ENCODE results near the gene LRMDA. TPM values are rescaled to one million over a fixed set of nuclear protein-coding genes. Genes with fewer than 3 reads are reported as not detected.

The LRMDA gene
- total RNA-seq, 4 donors from 2014 or later = 1.4 to 23.1 (median 3.6) TPM

GRCh38 chr10:76282061-76283025 lies 850.9 kb downstream of the LRMDA start:
- DNase-seq = no peak
- Histone ChIP-seq H3K27me3 (no peaks in the 10 kb centered on the region), H3K36me3 (no peaks in the 10 kb centered on the region), H3K4me1 (peaks cover 0 to 10% (median 1%) of the 10 kb centered on the region in 4 donors), H3K27ac (no peak overlapping the region), H3K4me3 (no peak overlapping the region), H3K9me3 (no peaks in the 10 kb centered on the region)
- TF ChIP-seq POLR2A (IDR thresholded peaks at IDR 0.05) (no peak), CTCF (IDR thresholded peaks at IDR 0.05) (no peak)

GRCh38 chr10:76284351-76284750 lies 852.9 kb downstream of the LRMDA start:
- no peak for TF ChIP-seq CTCF (IDR thresholded peaks at IDR 0.05)
- no peak for TF ChIP-seq POLR2A (IDR thresholded peaks at IDR 0.05)
- no peaks in the 10 kb centered on the region for H3K27me3 ChIP-seq
- no peaks in the 10 kb centered on the region for H3K9me3 ChIP-seq
- DNase-seq = no peak
- no peak overlapping the region for H3K27ac ChIP-seq
- no peak overlapping the region for H3K4me3 ChIP-seq
- peaks cover 0 to 10% (median 1%) of the 10 kb centered on the region in 4 donors for H3K4me1 ChIP-seq
- no peaks in the 10 kb centered on the region for H3K36me3 ChIP-seq

GRCh38 chr10:76285012-76285411 lies 853.6 kb downstream of the LRMDA start:
- DNase-seq = no peak
- TF ChIP-seq POLR2A (IDR thresholded peaks at IDR 0.05) (no peak), CTCF (IDR thresholded peaks at IDR 0.05) (no peak)
- H3K4me1 ChIP-seq = peaks cover 0 to 10% (median 1%) of the 10 kb centered on the region in 4 donors

DNA sequence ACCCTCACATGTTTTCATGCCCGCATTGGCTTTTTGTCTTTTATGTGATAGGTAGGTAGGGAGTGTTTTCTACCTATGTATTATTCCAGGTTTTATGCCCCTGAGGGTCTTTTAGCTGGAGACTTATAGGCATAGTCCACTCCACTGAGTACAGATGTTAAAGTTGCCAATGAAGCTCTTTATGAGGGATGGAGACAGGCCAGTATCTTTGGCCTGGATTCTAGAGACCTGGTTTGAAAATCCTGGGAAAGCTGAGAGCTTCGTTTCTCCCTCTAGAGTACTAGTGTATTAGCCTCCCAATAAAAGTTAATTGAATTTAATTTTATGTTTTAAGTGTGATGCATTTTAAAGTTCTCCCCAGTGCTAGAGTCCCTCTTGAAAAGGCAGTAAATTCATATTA lies 854.1 kb downstream of the LRMDA start:
- Histone ChIP-seq H3K4me3 (no peak overlapping the region), H3K27me3 (no peaks in the 10 kb centered on the region), H3K27ac (no peak overlapping the region), H3K36me3 (no peaks in the 10 kb centered on the region), H3K4me1 (peaks cover 0 to 10% (median 1%) of the 10 kb centered on the region in 4 donors), H3K9me3 (no peaks in the 10 kb centered on the region)
- TF ChIP-seq CTCF (IDR thresholded peaks at IDR 0.05) = no peak
- no peak for TF ChIP-seq POLR2A (IDR thresholded peaks at IDR 0.05)
- no peak for DNase-seq

More at GRCh38 chr10:76285012-76285411, 853.6 kb downstream of the LRMDA start:
- H3K4me3 ChIP-seq = no peak overlapping the region
- no peaks in the 10 kb centered on the region for H3K36me3 ChIP-seq
- no peak overlapping the region for H3K27ac ChIP-seq
- H3K9me3 ChIP-seq = no peaks in the 10 kb centered on the region
- no peaks in the 10 kb centered on the region for H3K27me3 ChIP-seq

GRCh38 chr10:76286536-76286935 lies 855.1 kb downstream of the LRMDA start:
- Histone ChIP-seq H3K4me1 (peaks cover 0 to 10% (median 1%) of the 10 kb centered on the region in 4 donors), H3K36me3 (no peaks in the 10 kb centered on the region), H3K27ac (no peak overlapping the region), H3K27me3 (no peaks in the 10 kb centered on the region), H3K9me3 (no peaks in the 10 kb centered on the region), H3K4me3 (no peak overlapping the region)
- TF ChIP-seq POLR2A (IDR thresholded peaks at IDR 0.05) (no peak), CTCF (IDR thresholded peaks at IDR 0.05) (no peak)
- DNase-seq = no peak
